H1 (cell line): ENCODE measurements around the gene RRAS.

Experiments used
- ASH2L ChIP-seq: fragments of 200-600, 300-600 bp; sonication (generic); IDR thresholded peaks from one replicate; pipeline ENCODE4 v1.7.1; 2017; ENCODE audit warnings: low read length
- EZH2 ChIP-seq: fragments of 200-600 bp; sonication (generic); IDR thresholded peaks from 2 replicates; pipeline ENCODE4 v1.7.1; 2012; ENCODE audit warnings: low read depth, mild to moderate bottlenecking, moderate library complexity, low read length, inconsistent platforms; ENCODE audit not compliant: severe bottlenecking
- SP1 ChIP-seq: IDR thresholded peaks from 2 replicates; pipeline ENCODE4 v1.6.1; 2011; ENCODE audit warnings: low read depth, low read length
- YY1 ChIP-seq: IDR thresholded peaks from 2 replicates; pipeline ENCODE4 v1.6.1; 2011; ENCODE audit warnings: low read depth, mild to moderate bottlenecking, low read length
- TF ChIP-seq, protein P1 (sequence below): IDR thresholded peaks from 2 replicates; pipeline ENCODE4 v1.6.1; 2011; ENCODE audit warnings: low read depth, mild to moderate bottlenecking, low read length; ENCODE audit not compliant: insufficient read depth
- TF ChIP-seq, protein P2 (sequence below), 3 experiments: IDR thresholded peaks; 1 replicate in 2 of 3; 2 replicates in 1 of 3; pipeline versions ENCODE4 v1.5.1 to v1.6.1; 2011; ENCODE audit warnings: low read length in 3 of 3, mild to moderate bottlenecking in 3 of 3, inconsistent platforms in 2 of 3, low read depth in 1 of 3, moderate library complexity in 1 of 3; ENCODE audit not compliant: insufficient read depth in 1 of 3; ENCODE audit errors: control extremely low read depth in 1 of 3

DNA sequence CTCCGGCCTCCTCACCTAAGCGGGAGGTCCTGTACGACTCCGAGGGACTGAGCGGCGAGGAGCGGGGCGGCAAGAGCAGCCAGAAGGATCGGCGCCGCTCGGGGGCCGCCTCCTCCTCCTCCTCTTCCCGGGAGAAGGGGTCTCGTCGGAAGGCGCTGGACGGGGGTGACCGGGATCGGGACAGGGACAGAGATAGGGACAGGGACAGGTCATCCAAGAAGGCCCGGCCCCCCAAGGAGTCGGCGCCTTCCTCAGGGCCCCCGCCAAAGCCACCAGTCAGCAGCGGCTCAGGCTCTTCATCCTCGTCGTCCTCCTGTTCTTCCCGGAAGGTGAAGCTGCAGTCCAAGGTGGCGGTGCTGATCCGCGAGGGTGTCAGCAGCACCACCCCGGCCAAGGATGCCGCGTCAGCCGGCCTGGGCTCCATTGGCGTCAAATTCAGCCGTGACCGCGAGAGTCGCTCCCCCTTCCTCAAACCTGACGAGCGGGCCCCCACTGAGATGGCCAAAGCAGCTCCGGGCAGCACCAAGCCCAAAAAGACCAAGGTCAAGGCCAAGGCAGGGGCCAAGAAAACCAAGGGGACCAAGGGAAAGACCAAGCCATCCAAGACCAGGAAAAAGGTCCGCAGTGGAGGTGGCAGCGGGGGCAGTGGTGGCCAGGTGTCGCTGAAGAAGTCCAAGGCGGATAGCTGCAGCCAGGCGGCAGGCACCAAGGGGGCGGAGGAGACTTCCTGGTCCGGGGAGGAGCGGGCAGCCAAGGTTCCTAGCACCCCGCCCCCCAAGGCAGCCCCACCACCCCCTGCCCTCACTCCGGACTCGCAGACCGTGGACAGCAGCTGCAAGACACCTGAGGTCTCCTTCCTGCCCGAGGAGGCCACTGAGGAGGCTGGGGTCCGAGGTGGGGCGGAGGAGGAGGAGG is 12.9 kb upstream of the RRAS start:
- no peak for TF ChIP-seq SP1
- TF ChIP-seq, protein P1, sequence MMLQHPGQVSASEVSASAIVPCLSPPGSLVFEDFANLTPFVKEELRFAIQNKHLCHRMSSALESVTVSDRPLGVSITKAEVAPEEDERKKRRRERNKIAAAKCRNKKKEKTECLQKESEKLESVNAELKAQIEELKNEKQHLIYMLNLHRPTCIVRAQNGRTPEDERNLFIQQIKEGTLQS: no peak
- TF ChIP-seq, protein P2, sequence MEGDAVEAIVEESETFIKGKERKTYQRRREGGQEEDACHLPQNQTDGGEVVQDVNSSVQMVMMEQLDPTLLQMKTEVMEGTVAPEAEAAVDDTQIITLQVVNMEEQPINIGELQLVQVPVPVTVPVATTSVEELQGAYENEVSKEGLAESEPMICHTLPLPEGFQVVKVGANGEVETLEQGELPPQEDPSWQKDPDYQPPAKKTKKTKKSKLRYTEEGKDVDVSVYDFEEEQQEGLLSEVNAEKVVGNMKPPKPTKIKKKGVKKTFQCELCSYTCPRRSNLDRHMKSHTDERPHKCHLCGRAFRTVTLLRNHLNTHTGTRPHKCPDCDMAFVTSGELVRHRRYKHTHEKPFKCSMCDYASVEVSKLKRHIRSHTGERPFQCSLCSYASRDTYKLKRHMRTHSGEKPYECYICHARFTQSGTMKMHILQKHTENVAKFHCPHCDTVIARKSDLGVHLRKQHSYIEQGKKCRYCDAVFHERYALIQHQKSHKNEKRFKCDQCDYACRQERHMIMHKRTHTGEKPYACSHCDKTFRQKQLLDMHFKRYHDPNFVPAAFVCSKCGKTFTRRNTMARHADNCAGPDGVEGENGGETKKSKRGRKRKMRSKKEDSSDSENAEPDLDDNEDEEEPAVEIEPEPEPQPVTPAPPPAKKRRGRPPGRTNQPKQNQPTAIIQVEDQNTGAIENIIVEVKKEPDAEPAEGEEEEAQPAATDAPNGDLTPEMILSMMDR (IDR thresholded peaks at IDR 0.05; ENCODE audit: control extremely low read depth in 1 of 3, insufficient read depth in 1 of 3, low read depth in 1 of 3, low read length in 3 of 3): no peak
- no peak for TF ChIP-seq EZH2
- TF ChIP-seq ASH2L: no peak
- TF ChIP-seq YY1: no peak
